Colonic mucosa (tissue), 4 donors: ENCODE data around the gene STARD13. TPM values are rescaled to one million over a fixed set of nuclear protein-coding genes. Genes with fewer than 3 reads are reported as not detected.

Experiments
- DNase-seq: peaks from one replicate; pipeline ENCODE4 v3.0.0-alpha.2; 2020
- H3K27ac ChIP-seq: fragments of 200-600 bp; one replicate; pipeline ENCODE4 v1.8.0; 2021
- H3K27me3 ChIP-seq: fragments of 200-600 bp; one replicate; pipeline ENCODE4 v1.8.0; 2021
- H3K36me3 ChIP-seq: fragments of 200-600 bp; one replicate; pipeline ENCODE4 v1.8.0; 2021
- H3K4me1 ChIP-seq: fragments of 200-600 bp; one replicate; pipeline ENCODE4 v1.8.0; 2021; ENCODE audit warnings: mild to moderate bottlenecking
- H3K4me3 ChIP-seq: fragments of 200-600 bp; one replicate; pipeline ENCODE4 v1.8.0; 2021
- H3K9ac ChIP-seq, 2 donors: one replicate each; pipeline ENCODE4 v1.7.0; 2013; ENCODE audit warnings: control low read depth in 2 of 2, low read depth in 2 of 2, low read length in 2 of 2
- H3K9me3 ChIP-seq: fragments of 200-600 bp; one replicate; pipeline ENCODE4 v1.8.0; 2021
- CTCF ChIP-seq: fragments of 200-600 bp; IDR thresholded peaks from one replicate; pipeline ENCODE4 v1.8.0; 2022; ENCODE audit warnings: antibody characterized with exemption, mild to moderate bottlenecking
- intact Hi-C: fragments of 100-400 bp; cut with DNase I; formaldehyde crosslinking; loops from one replicate; pipeline ENCODE4 v1.14.1; 2022
- total RNA-seq, 2 donors: library from RNA; stranded (reverse); fragmentation: NEBNext Ultra II Directional in 1 of 2; extraction: Animal tissue kit (Norgen Biotek cat#: 25700) in 1 of 2; gene quantifications; one replicate each; pipeline ENCODE4 v1.2.1, GENCODE V29; 2021
- donor health status: healthy.
- donor health status: DM: no; HTN: no; CAD: no.
- donor health status: DM: no; HTN: no; CAD: no.

STARD13 gene, protein sequence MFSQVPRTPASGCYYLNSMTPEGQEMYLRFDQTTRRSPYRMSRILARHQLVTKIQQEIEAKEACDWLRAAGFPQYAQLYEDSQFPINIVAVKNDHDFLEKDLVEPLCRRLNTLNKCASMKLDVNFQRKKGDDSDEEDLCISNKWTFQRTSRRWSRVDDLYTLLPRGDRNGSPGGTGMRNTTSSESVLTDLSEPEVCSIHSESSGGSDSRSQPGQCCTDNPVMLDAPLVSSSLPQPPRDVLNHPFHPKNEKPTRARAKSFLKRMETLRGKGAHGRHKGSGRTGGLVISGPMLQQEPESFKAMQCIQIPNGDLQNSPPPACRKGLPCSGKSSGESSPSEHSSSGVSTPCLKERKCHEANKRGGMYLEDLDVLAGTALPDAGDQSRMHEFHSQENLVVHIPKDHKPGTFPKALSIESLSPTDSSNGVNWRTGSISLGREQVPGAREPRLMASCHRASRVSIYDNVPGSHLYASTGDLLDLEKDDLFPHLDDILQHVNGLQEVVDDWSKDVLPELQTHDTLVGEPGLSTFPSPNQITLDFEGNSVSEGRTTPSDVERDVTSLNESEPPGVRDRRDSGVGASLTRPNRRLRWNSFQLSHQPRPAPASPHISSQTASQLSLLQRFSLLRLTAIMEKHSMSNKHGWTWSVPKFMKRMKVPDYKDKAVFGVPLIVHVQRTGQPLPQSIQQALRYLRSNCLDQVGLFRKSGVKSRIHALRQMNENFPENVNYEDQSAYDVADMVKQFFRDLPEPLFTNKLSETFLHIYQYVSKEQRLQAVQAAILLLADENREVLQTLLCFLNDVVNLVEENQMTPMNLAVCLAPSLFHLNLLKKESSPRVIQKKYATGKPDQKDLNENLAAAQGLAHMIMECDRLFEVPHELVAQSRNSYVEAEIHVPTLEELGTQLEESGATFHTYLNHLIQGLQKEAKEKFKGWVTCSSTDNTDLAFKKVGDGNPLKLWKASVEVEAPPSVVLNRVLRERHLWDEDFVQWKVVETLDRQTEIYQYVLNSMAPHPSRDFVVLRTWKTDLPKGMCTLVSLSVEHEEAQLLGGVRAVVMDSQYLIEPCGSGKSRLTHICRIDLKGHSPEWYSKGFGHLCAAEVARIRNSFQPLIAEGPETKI
- total RNA-seq = 10 to 100 TPM; 21.3 to 30.2 TPM

- H3K4me1 ChIP-seq = peaks cover 4% of the 10 kb centered on the region
- no peaks in the 10 kb centered on the region for H3K27me3 ChIP-seq
- TF ChIP-seq CTCF = peak; percentile 10
- peak within 1 kb of the TSS; percentile 87 for H3K27ac ChIP-seq
- peak within 1 kb of the TSS; percentile 63 to 98 for H3K9ac ChIP-seq
- no peaks in the 10 kb centered on the region for H3K9me3 ChIP-seq
- H3K4me3 ChIP-seq = peak within 1 kb of the TSS; percentile 44
- intact Hi-C loops = no loop called here
- no peaks in the 10 kb centered on the region for H3K36me3 ChIP-seq
- peak; percentile 97 for DNase-seq
Measured at GRCh38 chr13:33285420-33286124, at the start of gene STARD13. TSS of gene STARD13 (minus strand) at chr13:33285755. CDS start at chr13:33285638, 117 bp downstream.

DNA sequence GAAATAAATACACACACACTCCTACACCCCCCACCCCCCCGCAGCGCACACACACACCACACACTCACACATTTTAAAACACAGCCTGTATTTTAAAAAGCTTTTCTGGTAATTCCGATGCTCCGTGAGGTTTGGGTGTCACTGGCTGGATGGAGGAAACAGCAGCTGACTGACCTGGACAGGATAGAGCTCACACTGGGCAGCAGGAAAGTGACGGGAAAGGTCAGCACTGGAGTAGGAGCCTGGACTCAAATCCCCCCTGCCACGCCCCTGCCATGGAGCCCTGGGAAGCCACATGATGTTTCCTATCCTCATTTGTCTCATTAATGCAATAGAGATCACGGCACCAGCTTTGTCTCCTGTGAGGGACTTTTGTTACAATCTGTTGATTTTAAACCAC is 49.3 kb upstream of the STARD13 start:
- no peak for DNase-seq
- intact Hi-C loops = no loop called here
- no peak for TF ChIP-seq CTCF
- Histone ChIP-seq H3K4me1 (no peaks in the 10 kb centered on the region), H3K9ac (no peak overlapping the region), H3K27me3 (no peaks in the 10 kb centered on the region), H3K27ac (no peak overlapping the region), H3K36me3 (no peaks in the 10 kb centered on the region), H3K9me3 (no peaks in the 10 kb centered on the region), H3K4me3 (no peak overlapping the region)

DNA sequence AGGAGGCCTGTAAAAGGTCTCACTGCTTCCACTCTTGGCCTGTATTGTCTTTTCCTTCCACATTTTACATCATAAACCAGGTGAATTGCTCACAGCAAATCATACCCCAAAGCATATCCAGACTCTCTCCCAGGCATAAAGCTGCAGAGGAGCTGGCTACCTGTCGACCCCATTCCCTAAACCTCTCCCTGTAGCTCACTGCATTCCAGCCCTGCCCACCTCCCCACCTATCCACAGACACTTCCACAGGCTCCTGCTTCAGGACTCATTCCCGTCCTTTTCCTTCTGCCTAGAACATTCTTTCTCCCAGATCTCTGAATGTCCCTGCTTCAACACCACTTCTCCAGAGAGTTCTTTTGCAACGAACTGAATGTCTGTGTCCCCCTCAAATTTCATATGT is 46.4 kb upstream of the STARD13 start:
- Histone ChIP-seq H3K27ac (no peak overlapping the region), H3K36me3 (no peaks in the 10 kb centered on the region), H3K27me3 (no peaks in the 10 kb centered on the region), H3K4me1 (no peaks in the 10 kb centered on the region), H3K9me3 (no peaks in the 10 kb centered on the region), H3K9ac (no peak overlapping the region), H3K4me3 (no peak overlapping the region)
- intact Hi-C loops = no loop called here
- DNase-seq = no peak
- TF ChIP-seq CTCF = no peak

DNA sequence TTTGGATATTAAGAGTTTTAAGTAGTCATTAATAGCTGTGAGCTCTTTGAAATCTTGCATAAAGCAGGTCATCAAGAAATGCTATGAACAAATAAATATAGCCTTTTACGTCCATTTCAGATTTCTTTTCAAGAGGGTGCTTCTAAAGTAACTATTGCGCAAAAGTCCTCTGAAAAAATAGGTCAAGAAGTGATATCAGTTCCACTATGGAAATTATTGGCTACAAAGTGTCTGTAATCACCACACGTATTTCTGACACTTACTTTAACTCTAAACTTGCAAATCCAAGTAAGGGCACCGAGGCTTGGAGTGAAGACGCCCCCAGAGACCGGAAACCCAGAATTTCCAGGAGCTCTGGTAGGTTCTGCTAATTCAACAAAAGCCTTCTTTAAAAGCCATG is 44.9 kb upstream of the STARD13 start:
- Histone ChIP-seq H3K4me3 (no peak overlapping the region), H3K9ac (no peak overlapping the region), H3K27ac (no peak overlapping the region), H3K4me1 (no peaks in the 10 kb centered on the region), H3K9me3 (no peaks in the 10 kb centered on the region), H3K27me3 (no peaks in the 10 kb centered on the region), H3K36me3 (no peaks in the 10 kb centered on the region)
- no peak for DNase-seq
- intact Hi-C loops = no loop called here
- no peak for TF ChIP-seq CTCF

- Histone ChIP-seq H3K27me3 (no peaks in the 10 kb centered on the region), H3K4me3 (no peak overlapping the region), H3K4me1 (no peaks in the 10 kb centered on the region), H3K27ac (no peak overlapping the region), H3K36me3 (no peaks in the 10 kb centered on the region), H3K9me3 (no peaks in the 10 kb centered on the region), H3K9ac (no peak overlapping the region)
- intact Hi-C loops = no loop called here
- DNase-seq = no peak
- TF ChIP-seq CTCF = no peak
Measured at GRCh38 chr13:33328701-33329100, 43.1 kb upstream of the STARD13 start.
